HepG2 (cell line): ENCODE measurements around the gene TXNRD3. TPM values are rescaled to one million over a fixed set of nuclear protein-coding genes. Genes with fewer than 3 reads are reported as not detected.

ENCODE experiments used
- ADNP ChIP-seq: sonication (generic); formaldehyde crosslinking; IDR thresholded peaks from 2 replicates; pipeline ENCODE4 v1.4.0; 2020; ENCODE audit warnings: missing genetic modification reagents
- KAT2B ChIP-seq: fragments of 150-350 bp; IDR thresholded peaks from 2 replicates; pipeline ENCODE4 v1.6.1; 2014; ENCODE audit warnings: low read depth, low read length, borderline replicate concordance
- MED13 ChIP-seq: sonication (generic); formaldehyde crosslinking; IDR thresholded peaks from 2 replicates; pipeline ENCODE4 v1.5.0; 2020; ENCODE audit warnings: missing genetic modification reagents
- MTA1 ChIP-seq: sonication (generic); formaldehyde crosslinking; IDR thresholded peaks from 2 replicates; pipeline ENCODE4 v1.4.0; 2020; ENCODE audit warnings: missing genetic modification reagents, mild to moderate bottlenecking, borderline replicate concordance
- SALL2 ChIP-seq: sonication (generic); formaldehyde crosslinking; IDR thresholded peaks from 2 replicates; pipeline ENCODE4 v1.8.1; 2023; ENCODE audit warnings: mild to moderate bottlenecking, missing genetic modification reagents, inconsistent platforms
- SATB2 ChIP-seq: sonication (generic); formaldehyde crosslinking; IDR thresholded peaks from 2 replicates; pipeline ENCODE4 v1.5.0; 2020; ENCODE audit warnings: missing genetic modification reagents
- TBL1XR1 ChIP-seq: fragments of 150-350 bp; IDR thresholded peaks from 2 replicates; pipeline ENCODE4 v1.6.1; 2014; ENCODE audit warnings: borderline replicate concordance, low read length; ENCODE audit not compliant: partially characterized antibody
- TRIM24 ChIP-seq: sonication (generic); formaldehyde crosslinking; IDR thresholded peaks from 2 replicates; pipeline ENCODE4 v1.8.0; 2022; ENCODE audit warnings: mild to moderate bottlenecking, missing genetic modification reagents
- ZNF20 ChIP-seq: sonication (generic); formaldehyde crosslinking; IDR thresholded peaks from 2 replicates; pipeline ENCODE4 v1.4.0; 2020; ENCODE audit warnings: mild to moderate bottlenecking, moderate library complexity, missing genetic modification reagents
- ZNF33B ChIP-seq: sonication (generic); formaldehyde crosslinking; IDR thresholded peaks from 2 replicates; pipeline ENCODE4 v1.5.1; 2020; ENCODE audit warnings: mild to moderate bottlenecking, missing genetic modification reagents
- ZNF672 ChIP-seq: sonication (generic); formaldehyde crosslinking; IDR thresholded peaks from 2 replicates; pipeline ENCODE4 v1.8.1; 2022; ENCODE audit warnings: missing genetic modification reagents
- ZNF674 ChIP-seq: sonication (generic); formaldehyde crosslinking; IDR thresholded peaks from 2 replicates; pipeline ENCODE4 v1.5.0; 2020; ENCODE audit warnings: low read depth, mild to moderate bottlenecking, missing genetic modification reagents
- ZNF720 ChIP-seq: sonication (generic); formaldehyde crosslinking; IDR thresholded peaks from 2 replicates; pipeline ENCODE4 v1.4.0; 2020; ENCODE audit warnings: missing genetic modification reagents
- polyA plus RNA-seq, 8 experiments: library from polyadenylated mRNA; depleted of rRNA in 3 of 8; stranded (reverse) in 7 of 8; unstranded in 1 of 8; fragments of >200 nt; fragmentation: Illumina TruSeq in 4 of 8; extraction: Trizol in 4 of 8; gene quantifications; 2 replicates each; pipeline versions ENCODE4 v1.2.1 to v1.2.3, GENCODE V29; 2011 to 2016; ENCODE audit warnings: low read depth in 4 of 8, missing spikeins in 1 of 8, mixed read lengths in 1 of 8; ENCODE audit not compliant: insufficient read depth in 1 of 8
- total RNA-seq, 5 experiments: library from RNA; depleted of rRNA; stranded (reverse); fragments of >200 nt; fragmentation: Illumina TruSeq; extraction: Trizol; gene quantifications; 2 replicates each; pipeline ENCODE4 v1.2.3, GENCODE V29; 2016; ENCODE audit warnings: low read depth in 1 of 5
- TF ChIP-seq, protein P1 (sequence below): sonication (generic); formaldehyde crosslinking; IDR thresholded peaks from 2 replicates; pipeline ENCODE4 v1.4.0; 2020; ENCODE audit warnings: missing genetic modification reagents
- TF ChIP-seq, protein P2 (sequence below), 2 experiments: sonication (generic) in 1 of 2; formaldehyde crosslinking in 1 of 2; IDR thresholded peaks; 2 replicates each; pipeline versions ENCODE4 v1.4.0 to v1.6.1; 2016 to 2020; ENCODE audit warnings: borderline replicate concordance in 1 of 2, low read depth in 1 of 2, mild to moderate bottlenecking in 1 of 2, missing genetic modification reagents in 1 of 2
- TF ChIP-seq, protein P3 (sequence below): IDR thresholded peaks from 2 replicates; pipeline ENCODE4 v1.6.1; 2016; ENCODE audit warnings: missing compliant biosample characterization, missing genetic modification reagents, borderline replicate concordance
- TF ChIP-seq, protein P4 (sequence below): IDR thresholded peaks from 2 replicates; pipeline ENCODE4 v1.6.1; 2016
- TF ChIP-seq, protein P5 (sequence below): sonication (generic); formaldehyde crosslinking; IDR thresholded peaks from 2 replicates; pipeline ENCODE4 v1.9.0; 2022; ENCODE audit warnings: missing genetic modification reagents, mild to moderate bottlenecking, borderline replicate concordance

The TXNRD3 gene
- total and polyA plus RNA-seq, 2 of the 13 experiments (the other 11 are each of a cell fraction or from before 2014, with no cell fraction given): 4.8 to 20.7 TPM

DNA sequence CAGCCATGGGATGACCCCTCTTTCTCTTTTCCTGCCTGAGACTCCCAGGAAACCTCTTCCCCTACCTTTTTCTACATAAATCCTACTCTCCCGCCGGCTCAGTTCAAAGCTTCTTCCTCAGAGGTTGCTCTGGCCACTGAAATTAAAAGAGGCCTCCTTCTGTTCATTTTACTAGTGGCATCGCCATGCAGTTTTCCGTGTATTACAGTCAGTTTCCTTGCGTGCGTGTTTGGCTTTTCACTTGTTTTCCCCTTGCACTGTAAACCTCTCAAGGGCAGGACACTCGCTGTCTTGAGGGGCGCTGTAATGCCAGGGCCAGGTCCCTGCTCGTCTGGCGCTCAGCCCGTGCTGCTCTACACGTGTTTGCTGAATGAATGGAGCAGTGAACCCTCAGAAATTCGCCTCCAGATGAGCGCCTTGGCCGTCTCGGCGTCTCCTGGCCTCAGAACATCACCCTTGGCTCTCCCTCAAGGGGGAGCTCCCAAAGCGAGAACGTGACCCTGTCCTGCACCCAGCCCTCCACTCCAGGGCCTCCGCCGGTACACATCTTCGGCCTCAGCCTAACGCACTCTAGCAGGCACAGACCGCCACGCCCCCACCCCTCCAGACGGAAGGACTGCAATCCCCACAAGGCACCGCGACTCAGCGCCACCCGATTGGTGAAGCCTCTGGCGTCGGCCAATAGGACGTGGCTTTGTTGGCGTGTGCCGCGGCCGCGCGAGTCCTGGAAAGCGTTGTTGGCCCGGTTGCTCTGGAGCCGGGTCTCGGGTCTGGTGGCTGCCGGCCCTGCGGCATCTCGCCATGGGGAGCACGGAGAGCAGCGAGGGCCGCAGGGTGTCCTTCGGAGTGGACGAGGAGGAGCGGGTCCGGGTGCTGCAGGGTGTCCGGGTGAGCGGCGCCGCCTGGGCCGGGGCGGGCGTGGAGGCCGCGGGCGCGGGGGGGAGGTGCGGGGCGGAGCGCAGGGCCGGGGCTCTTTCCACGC, 48.9 kb upstream of the TXNRD3 start, which contains the start of gene CHCHD6 (continued):
- TF ChIP-seq ZNF674: no peak
- TF ChIP-seq, protein P1, sequence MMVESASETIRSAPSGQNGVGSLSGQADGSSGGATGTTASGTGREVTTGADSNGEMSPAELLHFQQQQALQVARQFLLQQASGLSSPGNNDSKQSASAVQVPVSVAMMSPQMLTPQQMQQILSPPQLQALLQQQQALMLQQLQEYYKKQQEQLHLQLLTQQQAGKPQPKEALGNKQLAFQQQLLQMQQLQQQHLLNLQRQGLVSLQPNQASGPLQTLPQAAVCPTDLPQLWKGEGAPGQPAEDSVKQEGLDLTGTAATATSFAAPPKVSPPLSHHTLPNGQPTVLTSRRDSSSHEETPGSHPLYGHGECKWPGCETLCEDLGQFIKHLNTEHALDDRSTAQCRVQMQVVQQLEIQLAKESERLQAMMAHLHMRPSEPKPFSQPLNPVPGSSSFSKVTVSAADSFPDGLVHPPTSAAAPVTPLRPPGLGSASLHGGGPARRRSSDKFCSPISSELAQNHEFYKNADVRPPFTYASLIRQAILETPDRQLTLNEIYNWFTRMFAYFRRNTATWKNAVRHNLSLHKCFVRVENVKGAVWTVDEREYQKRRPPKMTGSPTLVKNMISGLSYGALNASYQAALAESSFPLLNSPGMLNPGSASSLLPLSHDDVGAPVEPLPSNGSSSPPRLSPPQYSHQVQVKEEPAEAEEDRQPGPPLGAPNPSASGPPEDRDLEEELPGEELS (CRISPR knock-in tag): peak; percentile 53; the same call in 1 of the 2 replicates
- TF ChIP-seq ZNF20 (CRISPR knock-in tag): no peak
- TF ChIP-seq ADNP: no peak
- 0 out of 2 replicates have a peak, but pooled peaks have one; percentile 19 for TF ChIP-seq SALL2 (CRISPR knock-in tag)
- TF ChIP-seq ZNF672 (CRISPR knock-in tag): no peak
- no peak for TF ChIP-seq ZNF720 (CRISPR knock-in tag)
- TF ChIP-seq TRIM24: no peak
- TF ChIP-seq, protein P2, sequence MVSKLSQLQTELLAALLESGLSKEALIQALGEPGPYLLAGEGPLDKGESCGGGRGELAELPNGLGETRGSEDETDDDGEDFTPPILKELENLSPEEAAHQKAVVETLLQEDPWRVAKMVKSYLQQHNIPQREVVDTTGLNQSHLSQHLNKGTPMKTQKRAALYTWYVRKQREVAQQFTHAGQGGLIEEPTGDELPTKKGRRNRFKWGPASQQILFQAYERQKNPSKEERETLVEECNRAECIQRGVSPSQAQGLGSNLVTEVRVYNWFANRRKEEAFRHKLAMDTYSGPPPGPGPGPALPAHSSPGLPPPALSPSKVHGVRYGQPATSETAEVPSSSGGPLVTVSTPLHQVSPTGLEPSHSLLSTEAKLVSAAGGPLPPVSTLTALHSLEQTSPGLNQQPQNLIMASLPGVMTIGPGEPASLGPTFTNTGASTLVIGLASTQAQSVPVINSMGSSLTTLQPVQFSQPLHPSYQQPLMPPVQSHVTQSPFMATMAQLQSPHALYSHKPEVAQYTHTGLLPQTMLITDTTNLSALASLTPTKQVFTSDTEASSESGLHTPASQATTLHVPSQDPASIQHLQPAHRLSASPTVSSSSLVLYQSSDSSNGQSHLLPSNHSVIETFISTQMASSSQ (IDR thresholded peaks at IDR 0.05; ENCODE audit: low read depth): no peak
- TF ChIP-seq, protein P2 (CRISPR knock-in tag; IDR thresholded peaks at IDR 0.05; ENCODE audit: borderline replicate concordance): no peak; the same call in 1 of the 2 replicates
- TF ChIP-seq SATB2 (CRISPR knock-in tag): no peak
- no peak for TF ChIP-seq KAT2B
- no peak for TF ChIP-seq MTA1
- TF ChIP-seq ZNF33B (CRISPR knock-in tag): peak; percentile 45; the same call in 1 of the 2 replicates
- TF ChIP-seq, protein P3, sequence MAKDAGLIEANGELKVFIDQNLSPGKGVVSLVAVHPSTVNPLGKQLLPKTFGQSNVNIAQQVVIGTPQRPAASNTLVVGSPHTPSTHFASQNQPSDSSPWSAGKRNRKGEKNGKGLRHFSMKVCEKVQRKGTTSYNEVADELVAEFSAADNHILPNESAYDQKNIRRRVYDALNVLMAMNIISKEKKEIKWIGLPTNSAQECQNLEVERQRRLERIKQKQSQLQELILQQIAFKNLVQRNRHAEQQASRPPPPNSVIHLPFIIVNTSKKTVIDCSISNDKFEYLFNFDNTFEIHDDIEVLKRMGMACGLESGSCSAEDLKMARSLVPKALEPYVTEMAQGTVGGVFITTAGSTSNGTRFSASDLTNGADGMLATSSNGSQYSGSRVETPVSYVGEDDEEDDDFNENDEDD (CRISPR knock-in tag): peak; percentile 42; the same call in 1 of the 2 replicates
- TF ChIP-seq, protein P4, sequence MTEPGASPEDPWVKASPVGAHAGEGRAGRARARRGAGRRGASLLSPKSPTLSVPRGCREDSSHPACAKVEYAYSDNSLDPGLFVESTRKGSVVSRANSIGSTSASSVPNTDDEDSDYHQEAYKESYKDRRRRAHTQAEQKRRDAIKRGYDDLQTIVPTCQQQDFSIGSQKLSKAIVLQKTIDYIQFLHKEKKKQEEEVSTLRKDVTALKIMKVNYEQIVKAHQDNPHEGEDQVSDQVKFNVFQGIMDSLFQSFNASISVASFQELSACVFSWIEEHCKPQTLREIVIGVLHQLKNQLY: no peak; the same call in 1 of the 2 replicates
- no peak for TF ChIP-seq MED13 (CRISPR knock-in tag)
- TF ChIP-seq TBL1XR1: no peak
- TF ChIP-seq, protein P5, sequence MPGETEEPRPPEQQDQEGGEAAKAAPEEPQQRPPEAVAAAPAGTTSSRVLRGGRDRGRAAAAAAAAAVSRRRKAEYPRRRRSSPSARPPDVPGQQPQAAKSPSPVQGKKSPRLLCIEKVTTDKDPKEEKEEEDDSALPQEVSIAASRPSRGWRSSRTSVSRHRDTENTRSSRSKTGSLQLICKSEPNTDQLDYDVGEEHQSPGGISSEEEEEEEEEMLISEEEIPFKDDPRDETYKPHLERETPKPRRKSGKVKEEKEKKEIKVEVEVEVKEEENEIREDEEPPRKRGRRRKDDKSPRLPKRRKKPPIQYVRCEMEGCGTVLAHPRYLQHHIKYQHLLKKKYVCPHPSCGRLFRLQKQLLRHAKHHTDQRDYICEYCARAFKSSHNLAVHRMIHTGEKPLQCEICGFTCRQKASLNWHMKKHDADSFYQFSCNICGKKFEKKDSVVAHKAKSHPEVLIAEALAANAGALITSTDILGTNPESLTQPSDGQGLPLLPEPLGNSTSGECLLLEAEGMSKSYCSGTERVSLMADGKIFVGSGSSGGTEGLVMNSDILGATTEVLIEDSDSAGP: peak; percentile 84
